ENCODE measurements around the gene FAM13A. TPM values are rescaled to one million over a fixed set of nuclear protein-coding genes. Genes with fewer than 3 reads are reported as not detected.

Gene FAM13A
- total and polyA plus RNA-seq, 10 of the 15 experiments (the other 5 are each of a cell fraction or from before 2014, with no cell fraction given): 0.05 to 1.8 (median 0.27) TPM; not detected in 1

DNA sequence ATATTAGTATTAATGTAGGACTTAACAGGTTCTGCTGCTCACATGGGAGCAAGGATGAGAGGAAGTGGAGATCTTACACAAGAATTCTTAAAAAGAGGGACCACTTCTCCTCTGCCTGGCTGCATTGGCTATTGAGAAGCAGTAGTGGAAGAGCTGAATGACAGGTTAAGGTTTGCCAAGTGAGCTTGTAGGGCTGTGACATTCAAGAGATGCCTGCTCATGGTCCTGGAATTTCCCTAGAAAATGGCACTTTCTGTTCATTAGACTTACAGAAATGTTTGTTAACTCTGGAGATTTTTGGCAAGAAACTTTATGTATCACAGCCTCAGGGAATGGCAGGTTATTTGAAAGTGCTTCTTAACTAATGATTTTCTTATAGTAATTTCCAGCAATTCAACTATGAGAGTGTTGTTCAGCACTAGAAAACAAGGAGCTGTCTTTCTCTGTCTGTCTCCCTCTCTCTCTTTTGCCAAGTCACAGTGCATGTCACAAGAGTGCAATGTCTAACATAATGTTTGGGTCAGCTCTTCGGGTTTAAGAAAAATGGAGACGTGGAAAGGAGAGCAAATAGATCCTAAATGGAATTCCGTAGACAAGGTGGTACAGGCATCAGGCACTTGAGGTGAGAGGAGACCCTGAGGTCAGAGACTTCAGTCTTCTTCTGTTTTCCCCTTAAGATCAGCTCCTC, 351.0 kb downstream of the FAM13A start:
- WGBS (ENCODE audit: insufficient coverage, insufficient replicate concordance, low lambda C conversion rate, missing lambda C conversion rate): 79% methylated on average over 3 of the region's 3 CpGs
- Histone ChIP-seq H3K4me1 (ENCODE audit: control insufficient read depth, insufficient read depth, low read length) (no peaks in the 10 kb centered on the region), H3K4me3 (no peak overlapping the region), H3K36me3 (ENCODE audit: control insufficient read depth in 2 of 2, insufficient read depth in 2 of 2, low read length in 1 of 2) (no peaks in the 10 kb centered on the region), H3K79me2 (ENCODE audit: control insufficient read depth, insufficient read depth, low read length) (no peaks in the 10 kb centered on the region), H3K9ac (ENCODE audit: control insufficient read depth, insufficient read depth, low read length) (no peak overlapping the region), H3K4me2 (ENCODE audit: control insufficient read depth, insufficient read depth) (no peak overlapping the region), H3K9me3 (replicated peaks; ENCODE audit: control insufficient read depth, insufficient read depth, low read length) (no peaks in the 10 kb centered on the region), H3K27ac (ENCODE audit: control insufficient read depth, insufficient read depth) (no peak overlapping the region), H4K20me1 (ENCODE audit: control insufficient read depth, insufficient read depth) (no peaks in the 10 kb centered on the region), H3K27me3 (replicated peaks in 1 of 2; ENCODE audit: control insufficient read depth in 2 of 2, insufficient read depth in 2 of 2, low read length in 1 of 2) (no peaks in the 10 kb centered on the region), H2AFZ (ENCODE audit: control insufficient read depth, low read depth, low read length) (no peak overlapping the region)
- intact Hi-C loops (cut with micrococcal nuclease; ENCODE audit: unreplicated experiment): no loop called here
- ATAC-seq (no peak), DNase-seq (ENCODE audit: low read depth, low spot score) (no peak), FAIRE-seq (no peak)
- no peak for TF ChIP-seq TCF12 (IDR thresholded peaks at IDR 0.05; ENCODE audit: low read depth, low read length)
- SMC1A ChIA-PET (ENCODE audit: uncharacterized antibody, unreplicated experiment): interaction anchor here (0.6 to 1.0 kb wide), 3 partner anchors 33 to 1835 kb away, joined by 3 to 4 read pairs (median 3); no protein-coding TSS in a partner anchor
- CTCF ChIA-PET: interaction anchor here (0.7 to 1.8 kb wide), 5 partner anchors 10 to 317 kb away, joined by 3 to 8 read pairs (median 3); no protein-coding TSS in a partner anchor
- in situ Hi-C loops (cut with MboI): no loop called here
- RAD21 ChIA-PET (ENCODE audit: unreplicated experiment): interaction anchor here (1.0 kb wide), 1 partner anchor 37 kb away, joined by 4 read pairs; no protein-coding TSS in a partner anchor
- BruUV-seq (replicated peaks): no TSS peak
- POLR2A ChIA-PET: no interaction called here

DNA sequence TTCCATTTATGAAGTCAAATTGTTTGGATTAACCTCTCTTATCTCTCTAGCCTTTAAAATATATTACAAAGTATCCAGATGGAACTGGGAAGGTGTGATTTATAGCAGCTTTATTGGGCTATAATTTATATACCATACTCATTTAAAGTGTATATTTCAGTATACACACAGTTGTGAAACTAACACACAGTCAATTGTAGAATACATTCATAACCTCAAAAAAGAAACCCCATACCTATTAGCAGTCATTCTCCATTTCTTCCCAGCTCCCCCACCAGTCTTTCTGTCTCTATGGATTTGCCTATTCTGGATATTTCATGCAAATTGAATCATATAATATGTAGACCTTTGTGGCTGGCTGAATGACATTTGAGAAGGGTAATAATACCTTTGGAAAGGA, 351.8 kb downstream of the FAM13A start:
- Histone ChIP-seq H3K4me2 (ENCODE audit: control insufficient read depth, insufficient read depth) (no peak overlapping the region), H3K9ac (ENCODE audit: control insufficient read depth, insufficient read depth, low read length) (no peak overlapping the region), H3K27me3 (replicated peaks in 1 of 2; ENCODE audit: control insufficient read depth in 2 of 2, insufficient read depth in 2 of 2, low read length in 1 of 2) (no peaks in the 10 kb centered on the region), H3K4me3 (no peak overlapping the region), H3K9me3 (replicated peaks; ENCODE audit: control insufficient read depth, insufficient read depth, low read length) (no peaks in the 10 kb centered on the region), H4K20me1 (ENCODE audit: control insufficient read depth, insufficient read depth) (no peaks in the 10 kb centered on the region), H3K27ac (ENCODE audit: control insufficient read depth, insufficient read depth) (no peak overlapping the region), H3K4me1 (ENCODE audit: control insufficient read depth, insufficient read depth, low read length) (no peaks in the 10 kb centered on the region), H3K79me2 (ENCODE audit: control insufficient read depth, insufficient read depth, low read length) (no peaks in the 10 kb centered on the region), H2AFZ (ENCODE audit: control insufficient read depth, low read depth, low read length) (no peak overlapping the region), H3K36me3 (ENCODE audit: control insufficient read depth in 2 of 2, insufficient read depth in 2 of 2, low read length in 1 of 2) (no peaks in the 10 kb centered on the region)
- FAIRE-seq: no peak
- no peak for DNase-seq (ENCODE audit: low read depth, low spot score)
- no TSS peak for BruUV-seq (replicated peaks)
- ChIA-PET CTCF (interaction anchor here (1.5 to 1.8 kb wide), 2 partner anchors 9 to 318 kb away, joined by 5 to 8 read pairs; no protein-coding TSS in a partner anchor), RAD21 (ENCODE audit: unreplicated experiment) (interaction anchor here (1.0 kb wide), 1 partner anchor 38 kb away, joined by 4 read pairs; no protein-coding TSS in a partner anchor), SMC1A (ENCODE audit: uncharacterized antibody, unreplicated experiment) (interaction anchor here (0.6 to 1.0 kb wide), 3 partner anchors 32 to 425 kb away, joined by 3 read pairs; no protein-coding TSS in a partner anchor), POLR2A (no interaction called here)
- intact Hi-C loops (cut with micrococcal nuclease; ENCODE audit: unreplicated experiment): no loop called here
- no peak for ATAC-seq
- in situ Hi-C loops (cut with MboI): no loop called here
- TF ChIP-seq SP1 (IDR thresholded peaks at IDR 0.05; ENCODE audit: low read depth, low read length) (no peak), HCFC1 (IDR thresholded peaks at IDR 0.05; ENCODE audit: low read length) (no peak), TCF7 (IDR thresholded peaks at IDR 0.05; ENCODE audit: borderline replicate concordance) (no peak), STAT1 (conservative IDR thresholded peaks at IDR 0.05) (no peak), SMARCA5 (IDR thresholded peaks at IDR 0.05) (no peak), CEBPB (IDR thresholded peaks at IDR 0.05; ENCODE audit: borderline replicate concordance in 1 of 2, low read depth in 2 of 2, low read length in 2 of 2) (no peak), BACH1 (IDR thresholded peaks at IDR 0.05; ENCODE audit: borderline replicate concordance) (no peak), CREM (IDR thresholded peaks at IDR 0.05; ENCODE audit: low read depth) (no peak), ESRRA (IDR thresholded peaks at IDR 0.05; ENCODE audit: low read length) (no peak), MYC (IDR thresholded peaks at IDR 0.05; ENCODE audit: insufficient read depth, insufficient read length, insufficient replicate concordance, low read length, severe bottlenecking) (no peak), KAT2A (conservative IDR thresholded peaks at IDR 0.05; ENCODE audit: control insufficient read depth, low read depth, low read length) (no peak), PML (IDR thresholded peaks at IDR 0.05; ENCODE audit: low read length) (no peak), POLR2A (IDR thresholded peaks at IDR 0.05; ENCODE audit: low read depth, low read length) (no peak), POLR2AphosphoS5 (IDR thresholded peaks at IDR 0.05; ENCODE audit: low read length) (no peak), ZNF24 (IDR thresholded peaks at IDR 0.05) (no peak), BCL11A (IDR thresholded peaks at IDR 0.05; ENCODE audit: low read depth, low read length) (no peak)
- TF ChIP-seq, protein P1, sequence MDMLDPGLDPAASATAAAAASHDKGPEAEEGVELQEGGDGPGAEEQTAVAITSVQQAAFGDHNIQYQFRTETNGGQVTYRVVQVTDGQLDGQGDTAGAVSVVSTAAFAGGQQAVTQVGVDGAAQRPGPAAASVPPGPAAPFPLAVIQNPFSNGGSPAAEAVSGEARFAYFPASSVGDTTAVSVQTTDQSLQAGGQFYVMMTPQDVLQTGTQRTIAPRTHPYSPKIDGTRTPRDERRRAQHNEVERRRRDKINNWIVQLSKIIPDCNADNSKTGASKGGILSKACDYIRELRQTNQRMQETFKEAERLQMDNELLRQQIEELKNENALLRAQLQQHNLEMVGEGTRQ (IDR thresholded peaks at IDR 0.05; ENCODE audit: borderline replicate concordance, low read depth, low read length): no peak
- TF ChIP-seq, protein P2, sequence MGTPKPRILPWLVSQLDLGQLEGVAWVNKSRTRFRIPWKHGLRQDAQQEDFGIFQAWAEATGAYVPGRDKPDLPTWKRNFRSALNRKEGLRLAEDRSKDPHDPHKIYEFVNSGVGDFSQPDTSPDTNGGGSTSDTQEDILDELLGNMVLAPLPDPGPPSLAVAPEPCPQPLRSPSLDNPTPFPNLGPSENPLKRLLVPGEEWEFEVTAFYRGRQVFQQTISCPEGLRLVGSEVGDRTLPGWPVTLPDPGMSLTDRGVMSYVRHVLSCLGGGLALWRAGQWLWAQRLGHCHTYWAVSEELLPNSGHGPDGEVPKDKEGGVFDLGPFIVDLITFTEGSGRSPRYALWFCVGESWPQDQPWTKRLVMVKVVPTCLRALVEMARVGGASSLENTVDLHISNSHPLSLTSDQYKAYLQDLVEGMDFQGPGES (IDR thresholded peaks at IDR 0.05): no peak

All from GM12878 (cell line).